Hepatic stellate cell (primary cell): ENCODE results near the gene MEX3B.
"Not testable (repeated sequence)": the region's sequence is repeated elsewhere in the genome, so short reads cannot be mapped to it uniquely, and the experiment has no call there.

Source experiments
- DNase-seq: peaks from one replicate; pipeline ENCODE4 v3.0.0; 2011; ENCODE audit warnings: low spot score

MEX3B gene

DNA sequence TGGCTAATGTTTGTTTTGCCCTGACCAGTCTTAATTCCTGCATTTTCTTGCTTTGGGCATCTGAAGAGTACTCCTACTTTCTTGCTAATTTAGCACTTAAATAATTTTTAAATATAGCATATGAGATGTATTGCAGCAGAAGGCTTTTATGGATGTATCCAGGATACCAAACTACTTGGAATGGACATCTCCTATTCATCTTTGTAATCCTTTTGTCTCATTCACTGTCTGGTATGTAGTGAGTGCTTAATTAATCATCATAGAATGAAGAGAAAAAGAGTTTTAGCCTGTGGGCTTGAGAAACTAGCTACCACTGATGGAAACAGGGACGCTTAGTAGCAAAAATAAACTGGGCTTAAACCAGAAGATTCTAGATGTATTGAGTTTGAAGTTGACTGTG, 40.6 kb downstream of the MEX3B start:
- DNase-seq = no peak

DNA sequence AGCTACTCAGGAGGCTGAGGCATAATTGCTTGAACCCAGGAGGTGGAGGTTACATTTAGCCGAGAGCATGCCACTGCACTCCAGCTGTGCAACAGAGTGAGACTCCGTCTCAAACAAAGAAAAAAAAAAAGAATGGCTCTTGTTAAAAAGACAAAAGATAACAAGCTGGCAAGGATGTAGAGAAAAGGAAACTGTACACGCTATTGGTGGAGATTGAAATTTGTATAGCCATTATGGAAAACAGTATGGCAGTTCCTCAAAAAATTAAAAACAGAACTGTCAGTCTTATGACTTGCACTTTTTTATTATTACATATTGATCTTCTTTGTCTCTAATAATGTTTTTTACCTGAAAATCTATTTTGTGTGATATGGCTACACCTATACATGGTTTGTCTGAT, 41.9 kb downstream of the MEX3B start:
- no peak for DNase-seq

DNA sequence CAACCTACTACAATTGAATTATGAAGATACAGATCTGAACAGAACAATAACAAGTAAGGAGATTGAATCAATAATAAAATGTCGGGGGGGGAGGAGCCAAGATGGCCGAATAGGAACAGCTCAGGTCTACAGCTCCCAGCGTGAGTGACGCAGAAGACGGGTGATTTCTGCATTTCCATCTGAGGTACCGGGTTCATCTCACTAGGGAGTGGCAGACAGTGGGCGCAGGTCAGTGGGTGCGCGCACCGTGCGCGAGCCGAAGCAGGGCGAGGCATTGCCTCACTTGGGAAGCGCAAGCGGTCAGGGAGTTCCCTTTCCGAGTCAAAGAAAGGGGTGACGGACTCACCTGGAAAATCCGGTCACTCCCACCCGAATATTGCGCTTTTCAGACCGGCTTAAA, 50.7 kb downstream of the MEX3B start:
- not testable (repeated sequence) for DNase-seq

DNA sequence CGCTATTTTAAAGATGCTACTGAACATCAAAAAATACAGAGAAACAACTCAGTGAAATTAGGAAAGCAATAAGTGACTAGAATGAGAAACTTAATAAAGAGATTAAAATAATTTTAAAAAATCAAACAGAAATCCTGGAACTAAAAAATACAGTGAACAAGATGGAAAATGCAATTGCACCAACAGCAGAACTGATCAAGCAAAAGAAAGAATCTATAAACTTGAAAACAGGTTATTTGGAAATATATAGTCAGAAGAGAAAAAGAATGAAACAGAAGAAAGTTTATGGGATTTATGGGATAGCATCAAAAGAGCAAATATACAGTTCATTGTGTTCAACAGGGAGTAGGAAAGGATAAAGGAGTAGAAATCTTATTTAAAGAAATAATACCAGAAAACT, 53.3 kb downstream of the MEX3B start:
- no peak for DNase-seq
